HepG2 (cell line): ENCODE data around the gene ZSCAN26. TPM values are rescaled to one million over a fixed set of nuclear protein-coding genes. Genes with fewer than 3 reads are reported as not detected.

Experiments
- ARNT ChIP-seq: fragments of 450-650 bp; IDR thresholded peaks from 2 replicates; pipeline ENCODE4 v1.6.1; 2017
- CBX5 ChIP-seq: sonication (generic); formaldehyde crosslinking; IDR thresholded peaks from 2 replicates; pipeline ENCODE4 v1.4.0; 2020; ENCODE audit warnings: missing genetic modification reagents, borderline replicate concordance
- GABPA ChIP-seq, 2 experiments: IDR thresholded peaks; 2 replicates each; pipeline ENCODE4 v1.6.1; 2011 to 2016; ENCODE audit warnings: low read depth in 2 of 2, low read length in 1 of 2, missing biosample characterization in 1 of 2, missing genetic modification characterization in 1 of 2
- GTF2F1 ChIP-seq: fragments of 150-350 bp; IDR thresholded peaks from 2 replicates; pipeline ENCODE4 v1.6.1; 2014; ENCODE audit warnings: low read length
- HMG20A ChIP-seq: IDR thresholded peaks from 2 replicates; pipeline ENCODE4 v1.6.1; 2016; ENCODE audit warnings: borderline replicate concordance
- KAT7 ChIP-seq: IDR thresholded peaks from 2 replicates; pipeline ENCODE4 v1.6.1; 2018; ENCODE audit warnings: borderline replicate concordance, missing compliant biosample characterization
- MXD3 ChIP-seq: IDR thresholded peaks from 2 replicates; pipeline ENCODE4 v1.6.1; 2016; ENCODE audit warnings: mild to moderate bottlenecking, missing biosample characterization, missing genetic modification reagents
- MZF1 ChIP-seq: sonication (generic); formaldehyde crosslinking; IDR thresholded peaks from 2 replicates; pipeline ENCODE4 v1.8.1; 2023; ENCODE audit warnings: mild to moderate bottlenecking, missing genetic modification reagents, borderline replicate concordance
- RARA ChIP-seq: IDR thresholded peaks from 2 replicates; pipeline ENCODE4 v1.6.1; 2016; ENCODE audit warnings: missing genetic modification reagents, missing compliant biosample characterization
- RBM22 ChIP-seq: fragments of 200-400 bp; formaldehyde crosslinking; optimal IDR thresholded peaks from 2 replicates; pipeline ENCODE3; 2017; ENCODE audit warnings: mild to moderate bottlenecking, low read length, moderate library complexity
- SALL2 ChIP-seq: sonication (generic); formaldehyde crosslinking; IDR thresholded peaks from 2 replicates; pipeline ENCODE4 v1.8.1; 2023; ENCODE audit warnings: mild to moderate bottlenecking, missing genetic modification reagents, inconsistent platforms
- SETDB1 ChIP-seq: sonication (generic); formaldehyde crosslinking; IDR thresholded peaks from 2 replicates; pipeline ENCODE4 v1.5.1; 2020; ENCODE audit warnings: missing genetic modification reagents, mild to moderate bottlenecking, borderline replicate concordance
- SOX6 ChIP-seq, 2 experiments: fragments of 450-650 bp in 1 of 2; sonication (generic) in 1 of 2; formaldehyde crosslinking in 1 of 2; IDR thresholded peaks; 2 replicates each; pipeline versions ENCODE4 v1.4.0 to v1.6.1; 2017 to 2020; ENCODE audit warnings: antibody characterized with exemption in 1 of 2, mild to moderate bottlenecking in 1 of 2, missing genetic modification reagents in 1 of 2
- TFDP1 ChIP-seq: IDR thresholded peaks from 2 replicates; pipeline ENCODE4 v1.6.1; 2016; ENCODE audit warnings: missing compliant biosample characterization, missing genetic modification reagents, borderline replicate concordance
- ZNF225 ChIP-seq: sonication (generic); formaldehyde crosslinking; IDR thresholded peaks from 2 replicates; pipeline ENCODE4 v1.4.0; 2020; ENCODE audit warnings: mild to moderate bottlenecking, missing genetic modification reagents
- ZNF260 ChIP-seq: sonication (generic); formaldehyde crosslinking; IDR thresholded peaks from 2 replicates; pipeline ENCODE4 v1.4.0; 2020; ENCODE audit warnings: missing genetic modification reagents, low read depth, mild to moderate bottlenecking, borderline replicate concordance
- ZNF292 ChIP-seq: sonication (generic); formaldehyde crosslinking; IDR thresholded peaks from 2 replicates; pipeline ENCODE4 v1.8.1; 2022; ENCODE audit warnings: mild to moderate bottlenecking, low read depth, missing genetic modification reagents, borderline replicate concordance
- ZNF317 ChIP-seq: sonication (generic); formaldehyde crosslinking; IDR thresholded peaks from 2 replicates; pipeline ENCODE4 v1.5.0; 2020; ENCODE audit warnings: mild to moderate bottlenecking, missing genetic modification reagents
- ZNF446 ChIP-seq: sonication (generic); formaldehyde crosslinking; IDR thresholded peaks from 2 replicates; pipeline ENCODE4 v1.5.0; 2020; ENCODE audit warnings: mild to moderate bottlenecking, missing genetic modification reagents
- ZNF746 ChIP-seq: sonication (generic); formaldehyde crosslinking; IDR thresholded peaks from 2 replicates; pipeline ENCODE4 v1.8.0; 2022; ENCODE audit warnings: mild to moderate bottlenecking, missing genetic modification reagents
- ZNF83 ChIP-seq: sonication (generic); formaldehyde crosslinking; IDR thresholded peaks from 2 replicates; pipeline ENCODE4 v1.4.0; 2020; ENCODE audit warnings: missing genetic modification reagents, mild to moderate bottlenecking, borderline replicate concordance
- ZSCAN25 ChIP-seq: sonication (generic); formaldehyde crosslinking; IDR thresholded peaks from 2 replicates; pipeline ENCODE4 v1.8.0; 2022; ENCODE audit warnings: mild to moderate bottlenecking, missing genetic modification reagents
- polyA plus RNA-seq, 8 experiments: library from polyadenylated mRNA; depleted of rRNA in 3 of 8; stranded (reverse) in 7 of 8; unstranded in 1 of 8; fragments of >200 nt; fragmentation: Illumina TruSeq in 4 of 8; extraction: Trizol in 4 of 8; gene quantifications; 2 replicates each; pipeline versions ENCODE4 v1.2.1 to v1.2.3, GENCODE V29; 2011 to 2016; ENCODE audit warnings: low read depth in 4 of 8, missing spikeins in 1 of 8, mixed read lengths in 1 of 8; ENCODE audit not compliant: insufficient read depth in 1 of 8
- total RNA-seq, 5 experiments: library from RNA; depleted of rRNA; stranded (reverse); fragments of >200 nt; fragmentation: Illumina TruSeq; extraction: Trizol; gene quantifications; 2 replicates each; pipeline ENCODE4 v1.2.3, GENCODE V29; 2016; ENCODE audit warnings: low read depth in 1 of 5
- TF ChIP-seq, protein P1 (sequence below): sonication (generic); formaldehyde crosslinking; IDR thresholded peaks from 2 replicates; pipeline ENCODE4 v1.4.0; 2020; ENCODE audit warnings: missing genetic modification reagents
- TF ChIP-seq, protein P2 (sequence below): sonication (generic); formaldehyde crosslinking; IDR thresholded peaks from 2 replicates; pipeline ENCODE4 v1.4.0; 2020; ENCODE audit warnings: mild to moderate bottlenecking, low read depth, missing genetic modification reagents

ZSCAN26 gene
- total and polyA plus RNA-seq, 2 of the 13 experiments (the other 11 are each of a cell fraction or from before 2014, with no cell fraction given): 12.0 to 15.6 TPM

DNA sequence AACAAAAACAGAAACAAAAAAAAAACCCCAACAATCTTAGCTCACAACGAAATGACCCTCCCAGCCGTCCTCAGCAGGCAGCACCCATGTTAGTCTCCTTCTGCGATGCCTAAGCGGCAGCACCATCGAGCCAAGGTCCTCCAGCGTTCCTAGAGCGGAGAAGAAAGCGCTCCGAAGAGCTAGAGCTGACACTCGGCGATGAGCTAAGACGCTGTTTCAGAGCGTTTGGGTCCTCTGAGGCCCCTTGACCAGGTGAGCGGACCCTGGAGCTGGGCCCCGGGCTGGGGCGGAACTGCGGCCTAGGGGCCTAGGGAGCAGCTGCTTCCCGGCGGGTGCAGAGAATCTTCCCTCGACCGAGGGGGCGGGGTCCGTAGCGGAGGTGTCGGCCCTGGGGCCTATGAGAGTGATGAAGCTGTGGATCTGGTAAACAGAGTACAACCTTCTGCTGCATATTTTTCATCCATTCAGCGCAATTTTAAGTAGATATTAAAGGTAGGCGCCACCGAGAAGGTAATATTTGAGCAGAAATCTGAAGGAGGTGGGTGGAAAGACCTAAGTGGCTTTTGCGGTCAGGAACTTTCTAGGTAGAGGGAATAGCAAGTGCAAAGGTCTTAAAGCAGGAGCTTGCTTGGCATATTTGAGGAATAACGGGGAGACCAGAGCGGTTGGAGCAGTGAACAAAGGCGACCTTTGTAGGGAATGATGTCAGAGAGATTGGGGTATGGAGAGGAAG is at the start of gene ZSCAN26 (continued):
- TF ChIP-seq CBX5 (CRISPR knock-in tag) (peak; percentile 88; the same call in 1 of the 2 replicates), ZNF83 (CRISPR knock-in tag) (0 out of 2 replicates have a peak, but pooled peaks have one; percentile 62), ZNF746 (CRISPR knock-in tag) (peak; percentile 72), GTF2F1 (no peak), ARNT (no peak), SETDB1 (CRISPR knock-in tag) (no peak), KAT7 (CRISPR knock-in tag) (peak; percentile 92; the same call in 1 of the 2 replicates), ZNF317 (CRISPR knock-in tag) (peak; percentile 78), RBM22 (no peak), SALL2 (CRISPR knock-in tag) (peak; percentile 86), GABPA (IDR thresholded peaks at IDR 0.05; ENCODE audit: low read depth, low read length) (peak; percentile 33; the same call in 1 of the 2 replicates), GABPA (CRISPR knock-in tag; IDR thresholded peaks at IDR 0.05; ENCODE audit: low read depth) (peak; percentile 88), HMG20A (CRISPR knock-in tag) (no peak; the same call in 1 of the 2 replicates), ZNF446 (CRISPR knock-in tag) (no peak; the same call in 1 of the 2 replicates), TFDP1 (CRISPR knock-in tag) (peak; percentile 49; the same call in 1 of the 2 replicates), ZNF225 (CRISPR knock-in tag) (peak; percentile 89; the same call in 1 of the 2 replicates), RARA (CRISPR knock-in tag) (peak; percentile 25), ZNF260 (CRISPR knock-in tag) (no peak), MZF1 (no peak), SOX6 (IDR thresholded peaks at IDR 0.05) (no peak), SOX6 (CRISPR knock-in tag; IDR thresholded peaks at IDR 0.05) (peak; percentile 66; the same call in 1 of the 2 replicates), ZSCAN25 (peak; percentile 52; the same call in 1 of the 2 replicates), ZNF292 (CRISPR knock-in tag) (peak; percentile 92), MXD3 (CRISPR knock-in tag) (peak; percentile 94)
- TF ChIP-seq, protein P1, sequence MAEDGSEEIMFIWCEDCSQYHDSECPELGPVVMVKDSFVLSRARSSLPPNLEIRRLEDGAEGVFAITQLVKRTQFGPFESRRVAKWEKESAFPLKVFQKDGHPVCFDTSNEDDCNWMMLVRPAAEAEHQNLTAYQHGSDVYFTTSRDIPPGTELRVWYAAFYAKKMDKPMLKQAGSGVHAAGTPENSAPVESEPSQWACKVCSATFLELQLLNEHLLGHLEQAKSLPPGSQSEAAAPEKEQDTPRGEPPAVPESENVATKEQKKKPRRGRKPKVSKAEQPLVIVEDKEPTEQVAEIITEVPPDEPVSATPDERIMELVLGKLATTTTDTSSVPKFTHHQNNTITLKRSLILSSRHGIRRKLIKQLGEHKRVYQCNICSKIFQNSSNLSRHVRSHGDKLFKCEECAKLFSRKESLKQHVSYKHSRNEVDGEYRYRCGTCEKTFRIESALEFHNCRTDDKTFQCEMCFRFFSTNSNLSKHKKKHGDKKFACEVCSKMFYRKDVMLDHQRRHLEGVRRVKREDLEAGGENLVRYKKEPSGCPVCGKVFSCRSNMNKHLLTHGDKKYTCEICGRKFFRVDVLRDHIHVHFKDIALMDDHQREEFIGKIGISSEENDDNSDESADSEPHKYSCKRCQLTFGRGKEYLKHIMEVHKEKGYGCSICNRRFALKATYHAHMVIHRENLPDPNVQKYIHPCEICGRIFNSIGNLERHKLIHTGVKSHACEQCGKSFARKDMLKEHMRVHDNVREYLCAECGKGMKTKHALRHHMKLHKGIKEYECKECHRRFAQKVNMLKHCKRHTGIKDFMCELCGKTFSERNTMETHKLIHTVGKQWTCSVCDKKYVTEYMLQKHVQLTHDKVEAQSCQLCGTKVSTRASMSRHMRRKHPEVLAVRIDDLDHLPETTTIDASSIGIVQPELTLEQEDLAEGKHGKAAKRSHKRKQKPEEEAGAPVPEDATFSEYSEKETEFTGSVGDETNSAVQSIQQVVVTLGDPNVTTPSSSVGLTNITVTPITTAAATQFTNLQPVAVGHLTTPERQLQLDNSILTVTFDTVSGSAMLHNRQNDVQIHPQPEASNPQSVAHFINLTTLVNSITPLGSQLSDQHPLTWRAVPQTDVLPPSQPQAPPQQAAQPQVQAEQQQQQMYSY (CRISPR knock-in tag): no peak
- TF ChIP-seq, protein P2, sequence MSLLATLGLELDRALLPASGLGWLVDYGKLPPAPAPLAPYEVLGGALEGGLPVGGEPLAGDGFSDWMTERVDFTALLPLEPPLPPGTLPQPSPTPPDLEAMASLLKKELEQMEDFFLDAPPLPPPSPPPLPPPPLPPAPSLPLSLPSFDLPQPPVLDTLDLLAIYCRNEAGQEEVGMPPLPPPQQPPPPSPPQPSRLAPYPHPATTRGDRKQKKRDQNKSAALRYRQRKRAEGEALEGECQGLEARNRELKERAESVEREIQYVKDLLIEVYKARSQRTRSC (CRISPR knock-in tag): peak; percentile 62; the same call in 1 of the 2 replicates
